ENCODE measurements around the gene NF2. TPM values are rescaled to one million over a fixed set of nuclear protein-coding genes. Genes with fewer than 3 reads are reported as not detected.

NF2 gene
- total RNA-seq, 1 donor from 2014 or later: 43.9 TPM

- ATAC-seq (no peak), DNase-seq (no peak)
- no peaks in the 10 kb centered on the region for H3K9me3 ChIP-seq
- intact Hi-C loops (cut with DNase I): no loop called here
- peaks cover 59% of the 10 kb centered on the region for H3K27me3 ChIP-seq
- H3K4me3 ChIP-seq: no peak overlapping the region
- TF ChIP-seq, protein P1, sequence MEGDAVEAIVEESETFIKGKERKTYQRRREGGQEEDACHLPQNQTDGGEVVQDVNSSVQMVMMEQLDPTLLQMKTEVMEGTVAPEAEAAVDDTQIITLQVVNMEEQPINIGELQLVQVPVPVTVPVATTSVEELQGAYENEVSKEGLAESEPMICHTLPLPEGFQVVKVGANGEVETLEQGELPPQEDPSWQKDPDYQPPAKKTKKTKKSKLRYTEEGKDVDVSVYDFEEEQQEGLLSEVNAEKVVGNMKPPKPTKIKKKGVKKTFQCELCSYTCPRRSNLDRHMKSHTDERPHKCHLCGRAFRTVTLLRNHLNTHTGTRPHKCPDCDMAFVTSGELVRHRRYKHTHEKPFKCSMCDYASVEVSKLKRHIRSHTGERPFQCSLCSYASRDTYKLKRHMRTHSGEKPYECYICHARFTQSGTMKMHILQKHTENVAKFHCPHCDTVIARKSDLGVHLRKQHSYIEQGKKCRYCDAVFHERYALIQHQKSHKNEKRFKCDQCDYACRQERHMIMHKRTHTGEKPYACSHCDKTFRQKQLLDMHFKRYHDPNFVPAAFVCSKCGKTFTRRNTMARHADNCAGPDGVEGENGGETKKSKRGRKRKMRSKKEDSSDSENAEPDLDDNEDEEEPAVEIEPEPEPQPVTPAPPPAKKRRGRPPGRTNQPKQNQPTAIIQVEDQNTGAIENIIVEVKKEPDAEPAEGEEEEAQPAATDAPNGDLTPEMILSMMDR (IDR thresholded peaks at IDR 0.05): no peak
- H3K27ac ChIP-seq: no peak overlapping the region
- no peaks in the 10 kb centered on the region for H3K4me1 ChIP-seq
- H3K36me3 ChIP-seq: no peaks in the 10 kb centered on the region
Observed at GRCh38 chr22:29718949-29719898, 115.8 kb downstream of the NF2 start.

GRCh38 chr22:29719899-29720645 lies 116.6 kb downstream of the NF2 start, which contains the start of gene CABP7:
CABP7 (plus strand) TSS chr22:29720003; CDS start chr22:29720425, 422 bp downstream.
- ATAC-seq (no peak), DNase-seq (no peak)
- no peaks in the 10 kb centered on the region for H3K36me3 ChIP-seq
- no peaks in the 10 kb centered on the region for H3K4me1 ChIP-seq
- no peaks in the 10 kb centered on the region for H3K9me3 ChIP-seq
- intact Hi-C loops (cut with DNase I): no loop called here
- peaks cover 51% of the 10 kb centered on the region for H3K27me3 ChIP-seq
- H3K4me3 ChIP-seq: no peak within 1 kb of the TSS
- TF ChIP-seq, protein P1 (IDR thresholded peaks at IDR 0.05): no peak
- H3K27ac ChIP-seq: no peak within 1 kb of the TSS

DNA sequence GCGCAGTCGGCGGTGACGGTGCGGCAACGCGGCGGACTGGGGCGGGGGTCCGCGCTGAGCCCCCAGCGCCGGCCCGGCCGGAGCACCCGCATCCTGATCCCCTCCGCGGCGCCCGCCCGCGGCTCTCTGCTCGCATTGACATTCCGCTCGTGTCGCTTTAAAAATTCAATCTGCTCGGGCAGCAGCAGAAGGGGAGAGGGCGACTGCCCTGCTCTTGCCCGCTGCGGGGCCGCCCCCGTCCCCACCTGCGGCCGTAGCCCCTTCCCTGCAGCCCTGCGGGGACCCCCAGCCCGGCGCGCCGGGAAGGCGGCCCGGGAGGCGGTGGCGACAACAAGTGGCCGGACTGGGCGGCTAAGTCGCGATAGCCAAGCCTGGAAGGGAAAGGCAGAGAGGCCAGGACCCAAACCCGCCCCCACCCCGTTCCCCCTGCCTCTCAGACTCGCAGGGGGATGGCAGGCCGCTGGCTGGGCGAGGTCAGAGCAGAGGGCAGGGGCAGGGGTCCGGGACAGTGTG lies 117.4 kb downstream of the NF2 start:
- Histone ChIP-seq H3K4me1 (no peaks in the 10 kb centered on the region), H3K36me3 (no peaks in the 10 kb centered on the region), H3K9me3 (no peaks in the 10 kb centered on the region), H3K27ac (no peak overlapping the region), H3K4me3 (no peak overlapping the region), H3K27me3 (peaks cover 44% of the 10 kb centered on the region)
- ATAC-seq (no peak), DNase-seq (no peak)
- intact Hi-C loops (cut with DNase I): no loop called here
- TF ChIP-seq, protein P1 (IDR thresholded peaks at IDR 0.05): no peak

DNA sequence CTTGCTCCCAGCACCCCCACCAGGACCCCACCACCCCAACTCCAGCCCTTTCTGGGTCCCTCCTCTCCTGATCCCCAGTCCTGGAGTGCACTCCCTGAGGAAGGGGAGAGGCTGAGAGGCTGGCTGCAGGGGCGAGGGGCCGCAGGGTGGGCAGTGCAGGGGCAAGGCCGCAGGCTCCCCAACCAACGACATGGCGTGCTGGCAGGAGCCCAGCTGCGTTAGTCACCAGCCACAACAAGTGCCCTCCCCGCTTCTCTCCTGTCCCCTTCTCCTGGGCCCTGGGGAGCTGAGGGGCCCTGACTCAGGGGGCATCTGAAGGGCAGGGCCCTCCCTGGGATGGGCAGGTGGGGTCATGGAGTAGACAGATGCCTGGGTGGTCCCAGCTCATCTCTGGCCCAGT lies 118.7 kb downstream of the NF2 start:
- H3K36me3 ChIP-seq: no peaks in the 10 kb centered on the region
- ATAC-seq (no peak), DNase-seq (no peak)
- intact Hi-C loops (cut with DNase I): no loop called here
- no peak overlapping the region for H3K4me3 ChIP-seq
- no peaks in the 10 kb centered on the region for H3K4me1 ChIP-seq
- no peaks in the 10 kb centered on the region for H3K9me3 ChIP-seq
- H3K27me3 ChIP-seq: peaks cover 44% of the 10 kb centered on the region
- TF ChIP-seq, protein P1 (IDR thresholded peaks at IDR 0.05): no peak
- H3K27ac ChIP-seq: no peak overlapping the region

GRCh38 chr22:29722587-29722986 lies 119.2 kb downstream of the NF2 start:
- H3K36me3 ChIP-seq: no peaks in the 10 kb centered on the region
- H3K27ac ChIP-seq: no peak overlapping the region
- no peaks in the 10 kb centered on the region for H3K9me3 ChIP-seq
- DNase-seq (peak; percentile 62), ATAC-seq (no peak)
- intact Hi-C loops (cut with DNase I): no loop called here
- H3K27me3 ChIP-seq: peaks cover 44% of the 10 kb centered on the region
- H3K4me3 ChIP-seq: no peak overlapping the region
- H3K4me1 ChIP-seq: no peaks in the 10 kb centered on the region
- TF ChIP-seq, protein P1 (IDR thresholded peaks at IDR 0.05): no peak
